ENCODE data around the gene BPIFB6. TPM values are rescaled to one million over a fixed set of nuclear protein-coding genes. Genes with fewer than 3 reads are reported as not detected.

Gene BPIFB6
- polyA plus RNA-seq, 1 of the 3 experiments (the other 2 are of a cell fraction) = not detected

- WGBS (ENCODE audit: low lambda C conversion rate) = 3% methylated on average over 6 of the region's 7 CpGs
- Histone ChIP-seq H4K20me1 (ENCODE audit: insufficient read depth) (no peaks in the 10 kb centered on the region), H3K4me1 (ENCODE audit: control insufficient read depth in 1 of 2, insufficient read depth in 2 of 2, low read depth in 1 of 2, low read length in 1 of 2) (no peaks in the 10 kb centered on the region), H2AFZ (ENCODE audit: low read depth) (no peak overlapping the region), H3K4me3 (ENCODE audit: low read depth in 2 of 2, low read length in 1 of 2) (no peak overlapping the region), H3K27me3 (ENCODE audit: insufficient read depth) (peaks cover 6% of the 10 kb centered on the region; the same call in 1 of the 2 replicates), H3K9ac (no peak overlapping the region), H3K4me2 (no peak overlapping the region), H3K9me3 (no peaks in the 10 kb centered on the region), H3K36me3 (replicated peaks in 1 of 2; ENCODE audit: control insufficient read depth in 1 of 2, insufficient read depth in 2 of 2, low read length in 1 of 2) (no peaks in the 10 kb centered on the region), H3F3A (replicated peaks; ENCODE audit: insufficient read depth) (no peaks in the 10 kb centered on the region), H3K9me2 (no peaks in the 10 kb centered on the region), H3K27ac (ENCODE audit: low read depth in 2 of 2, low read length in 1 of 2) (no peak overlapping the region), H3K79me2 (ENCODE audit: insufficient read depth) (no peaks in the 10 kb centered on the region)
- ChIA-PET CTCF (interaction anchor here (0.6 kb wide), 1 partner anchor 131 kb away, joined by 3 read pairs; no protein-coding TSS in a partner anchor), POLR2A (no interaction called here)
- TF ChIP-seq REST (IDR thresholded peaks at IDR 0.05; ENCODE audit: low read depth, low read length) (no peak), POLR2AphosphoS5 (IDR thresholded peaks at IDR 0.05; ENCODE audit: low read depth, low read length) (no peak), MEF2A (IDR thresholded peaks at IDR 0.05; ENCODE audit: borderline replicate concordance, low read depth) (no peak), GABPA (IDR thresholded peaks at IDR 0.05; ENCODE audit: low read depth) (no peak), IRF3 (IDR thresholded peaks at IDR 0.05; ENCODE audit: low read depth, low read length) (no peak), TCF12 (IDR thresholded peaks at IDR 0.05) (no peak), FOXJ3 (CRISPR knock-in tag; IDR thresholded peaks at IDR 0.05) (no peak), RAD21 (IDR thresholded peaks at IDR 0.05; ENCODE audit: low read length) (no peak), RFX5 (IDR thresholded peaks at IDR 0.05; ENCODE audit: low read length) (no peak), FOSL2 (IDR thresholded peaks at IDR 0.05; ENCODE audit: borderline replicate concordance, low read depth) (no peak), NRF1 (IDR thresholded peaks at IDR 0.05; ENCODE audit: low read depth, low read length) (no peak), USF1 (IDR thresholded peaks at IDR 0.05; ENCODE audit: borderline replicate concordance, low read depth) (no peak), EZH2phosphoT487 (IDR thresholded peaks at IDR 0.05; ENCODE audit: borderline replicate concordance, low read depth) (no peak), CTCF (IDR thresholded peaks at IDR 0.05) (no peak), MXI1 (IDR thresholded peaks at IDR 0.05; ENCODE audit: low read depth, low read length) (no peak), TEAD4 (IDR thresholded peaks at IDR 0.05; ENCODE audit: borderline replicate concordance, insufficient read depth) (no peak), PBX3 (IDR thresholded peaks at IDR 0.05) (no peak), RXRA (IDR thresholded peaks at IDR 0.05; ENCODE audit: borderline replicate concordance, low read depth) (no peak), SIN3A (IDR thresholded peaks at IDR 0.05; ENCODE audit: borderline replicate concordance, low read depth, low read length) (no peak), CHD2 (IDR thresholded peaks at IDR 0.05; ENCODE audit: low read length, partially characterized antibody) (no peak)
- no peak for DNase-seq
These were observed 2.6 kb upstream of the BPIFB6 start for GRCh38 chr20:33028875-33029274.

All from SK-N-SH (cell line).